ENCODE results near the gene GADL1. TPM values are rescaled to one million over a fixed set of nuclear protein-coding genes. Genes with fewer than 3 reads are reported as not detected.
A peak's percentile ranks its signal among the peaks of the same experiment; 100 is the strongest.

The GADL1 gene
- polyA plus RNA-seq, 4 donors = 0.09 TPM; not detected in 3

DNA sequence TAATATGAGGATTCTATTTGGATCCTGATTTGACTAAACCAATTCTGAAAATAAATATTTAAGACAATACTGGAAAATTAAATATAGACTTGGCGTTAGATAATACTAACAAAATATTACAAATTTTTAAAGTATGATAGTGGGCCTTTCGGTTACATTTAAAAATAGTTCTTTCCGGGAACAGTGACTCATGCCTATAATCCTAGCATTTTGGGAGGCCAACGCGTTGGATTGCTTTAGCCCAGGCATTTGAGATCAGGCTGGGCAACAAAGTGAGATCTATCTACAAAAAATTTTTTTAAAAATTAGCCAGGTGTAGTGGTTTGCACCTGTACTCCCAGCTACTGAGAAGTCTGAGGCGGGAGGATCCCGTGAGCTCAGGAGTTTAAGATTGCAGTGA lies 30.3 kb upstream of the GADL1 start:
- Histone ChIP-seq H3K27me3 (ENCODE audit: control insufficient read depth in 3 of 3, insufficient read depth in 3 of 3, low read length in 3 of 3) (no peaks in the 10 kb centered on the region), H3K4me3 (ENCODE audit: low read depth in 1 of 3, low read length in 3 of 3) (no peak overlapping the region), H3K36me3 (ENCODE audit: control insufficient read depth in 3 of 3, insufficient read depth in 2 of 3, low read depth in 1 of 3, low read length in 3 of 3) (no peaks in the 10 kb centered on the region), H3K4me1 (ENCODE audit: control insufficient read depth in 3 of 3, insufficient read depth in 2 of 3, low read depth in 1 of 3, low read length in 2 of 3) (no peaks in the 10 kb centered on the region), H3K27ac (ENCODE audit: low read depth in 1 of 3, low read length in 2 of 3) (peak overlapping the region in 1 of 3 donors; percentile 30), H3K9me3 (ENCODE audit: control insufficient read depth in 2 of 2, insufficient read depth in 1 of 2, low read depth in 1 of 2, low read length in 1 of 2) (peaks cover 0 to 9% of the 10 kb centered on the region in 2 donors)
- FAIRE-seq (no peak), DNase-seq (no peak)
- WGBS, 3 donors = 85 to 89% (median 88%) methylated on average over 7 of the region's 7 CpGs

DNA sequence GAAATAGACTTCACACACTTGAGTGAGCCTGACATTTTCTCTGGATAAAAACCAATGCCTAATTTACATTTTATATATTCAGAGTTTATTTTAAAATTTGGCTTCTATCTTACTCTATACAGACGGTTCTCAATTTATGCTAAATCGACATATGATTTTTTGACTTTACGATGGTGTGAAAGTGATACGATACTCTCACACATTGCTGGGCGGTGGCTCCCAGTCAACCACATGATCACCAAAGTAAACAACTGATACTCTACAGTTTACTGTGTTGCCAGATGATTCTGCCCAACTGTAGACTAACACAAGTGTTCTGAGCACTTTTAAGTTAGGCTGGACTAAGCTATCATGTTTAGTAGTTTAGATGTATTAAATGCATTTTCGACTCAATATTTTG lies 25.1 kb upstream of the GADL1 start:
- H3K4me1 ChIP-seq (ENCODE audit: control insufficient read depth in 3 of 3, insufficient read depth in 2 of 3, low read depth in 1 of 3, low read length in 2 of 3) = no peaks in the 10 kb centered on the region
- 80 to 83% (median 80%) methylated on average over 6 of the region's 6 CpGs for WGBS, 3 donors
- peaks cover 0 to 2% (median 0%) of the 10 kb centered on the region in 3 donors for H3K27me3 ChIP-seq (ENCODE audit: control insufficient read depth in 3 of 3, insufficient read depth in 3 of 3, low read length in 3 of 3)
- H3K9me3 ChIP-seq (ENCODE audit: control insufficient read depth in 2 of 2, insufficient read depth in 1 of 2, low read depth in 1 of 2, low read length in 1 of 2) = peaks cover 0 to 9% of the 10 kb centered on the region in 2 donors
- no peak overlapping the region for H3K27ac ChIP-seq (ENCODE audit: low read depth in 1 of 3, low read length in 2 of 3)
- FAIRE-seq (no peak), DNase-seq (no peak)
- no peaks in the 10 kb centered on the region for H3K36me3 ChIP-seq (ENCODE audit: control insufficient read depth in 3 of 3, insufficient read depth in 2 of 3, low read depth in 1 of 3, low read length in 3 of 3)
- H3K4me3 ChIP-seq (ENCODE audit: low read depth in 1 of 3, low read length in 3 of 3) = no peak overlapping the region

GRCh38 chr3:30918761-30919160 lies 24.3 kb upstream of the GADL1 start:
- Histone ChIP-seq H3K4me1 (ENCODE audit: control insufficient read depth in 3 of 3, insufficient read depth in 2 of 3, low read depth in 1 of 3, low read length in 2 of 3) (no peaks in the 10 kb centered on the region), H3K27me3 (ENCODE audit: control insufficient read depth in 3 of 3, insufficient read depth in 3 of 3, low read length in 3 of 3) (peaks cover 0 to 2% (median 0%) of the 10 kb centered on the region in 3 donors), H3K36me3 (ENCODE audit: control insufficient read depth in 3 of 3, insufficient read depth in 2 of 3, low read depth in 1 of 3, low read length in 3 of 3) (no peaks in the 10 kb centered on the region), H3K27ac (ENCODE audit: low read depth in 1 of 3, low read length in 2 of 3) (no peak overlapping the region), H3K9me3 (ENCODE audit: control insufficient read depth in 2 of 2, insufficient read depth in 1 of 2, low read depth in 1 of 2, low read length in 1 of 2) (peaks cover 0 to 9% of the 10 kb centered on the region in 2 donors), H3K4me3 (ENCODE audit: low read depth in 1 of 3, low read length in 3 of 3) (no peak overlapping the region)
- FAIRE-seq (no peak), DNase-seq (no peak)
- WGBS, 3 donors = 90 to 100% (median 93%) methylated on average over 1 of the region's 1 CpG

DNA sequence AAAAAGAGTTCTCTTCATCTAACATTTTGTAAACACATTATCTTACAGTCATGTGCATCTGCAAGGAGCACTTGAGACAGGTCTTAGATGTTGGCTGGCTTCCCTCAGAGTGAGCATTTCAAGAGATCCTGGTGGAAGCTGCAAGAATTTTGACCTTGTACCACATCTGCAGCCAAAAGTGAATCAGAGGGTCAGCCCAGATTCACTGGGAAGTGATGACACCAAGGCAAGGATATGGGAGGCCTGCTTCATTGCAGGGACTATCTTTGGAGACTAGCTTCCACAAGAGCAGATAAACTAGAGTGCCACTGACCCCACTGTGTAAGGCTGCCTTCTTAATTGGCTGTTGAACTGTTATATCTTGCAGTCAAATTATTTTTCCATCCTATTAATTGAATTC lies 21.3 kb upstream of the GADL1 start:
- Histone ChIP-seq H3K4me3 (ENCODE audit: low read depth in 1 of 3, low read length in 3 of 3) (no peak overlapping the region), H3K9me3 (ENCODE audit: control insufficient read depth in 2 of 2, insufficient read depth in 1 of 2, low read depth in 1 of 2, low read length in 1 of 2) (peaks cover 0 to 5% of the 10 kb centered on the region in 2 donors), H3K36me3 (ENCODE audit: control insufficient read depth in 3 of 3, insufficient read depth in 2 of 3, low read depth in 1 of 3, low read length in 3 of 3) (no peaks in the 10 kb centered on the region), H3K27ac (ENCODE audit: low read depth in 1 of 3, low read length in 2 of 3) (no peak overlapping the region), H3K4me1 (ENCODE audit: control insufficient read depth in 3 of 3, insufficient read depth in 2 of 3, low read depth in 1 of 3, low read length in 2 of 3) (no peaks in the 10 kb centered on the region), H3K27me3 (ENCODE audit: control insufficient read depth in 3 of 3, insufficient read depth in 3 of 3, low read length in 3 of 3) (peaks cover 0 to 4% (median 0%) of the 10 kb centered on the region in 3 donors)
- FAIRE-seq = no peak
- DNase-seq = no peak

DNA sequence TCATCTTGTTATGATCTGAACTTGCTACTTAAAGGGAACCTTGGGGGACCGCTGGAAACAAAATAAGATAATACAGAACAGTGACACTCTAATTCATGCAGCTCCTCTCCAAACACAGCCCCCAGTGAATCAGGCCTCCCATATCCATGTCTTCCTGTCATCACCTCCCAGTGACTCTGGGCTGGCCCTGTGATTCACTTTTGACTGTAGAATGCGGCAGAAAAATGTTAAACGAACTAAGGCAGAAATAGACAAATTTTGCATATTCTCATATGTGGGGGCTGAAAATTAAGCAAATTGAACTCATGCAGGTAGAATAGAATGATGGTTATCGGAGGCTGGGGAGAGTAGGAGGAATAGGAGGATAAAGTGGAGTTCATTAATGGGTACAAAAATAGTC lies 20.2 kb upstream of the GADL1 start:
- H3K27me3 ChIP-seq (ENCODE audit: control insufficient read depth in 3 of 3, insufficient read depth in 3 of 3, low read length in 3 of 3) = peaks cover 0 to 4% (median 0%) of the 10 kb centered on the region in 3 donors
- H3K9me3 ChIP-seq (ENCODE audit: control insufficient read depth in 2 of 2, insufficient read depth in 1 of 2, low read depth in 1 of 2, low read length in 1 of 2) = no peaks in the 10 kb centered on the region
- 82 to 92% (median 88%) methylated on average over 4 of the region's 4 CpGs for WGBS, 3 donors
- FAIRE-seq (no peak), DNase-seq (no peak)
- H3K4me1 ChIP-seq (ENCODE audit: control insufficient read depth in 3 of 3, insufficient read depth in 2 of 3, low read depth in 1 of 3, low read length in 2 of 3) = no peaks in the 10 kb centered on the region
- no peak overlapping the region for H3K4me3 ChIP-seq (ENCODE audit: low read depth in 1 of 3, low read length in 3 of 3)
- H3K36me3 ChIP-seq (ENCODE audit: control insufficient read depth in 3 of 3, insufficient read depth in 2 of 3, low read depth in 1 of 3, low read length in 3 of 3) = no peaks in the 10 kb centered on the region
- H3K27ac ChIP-seq (ENCODE audit: low read depth in 1 of 3, low read length in 2 of 3) = no peak overlapping the region

DNA sequence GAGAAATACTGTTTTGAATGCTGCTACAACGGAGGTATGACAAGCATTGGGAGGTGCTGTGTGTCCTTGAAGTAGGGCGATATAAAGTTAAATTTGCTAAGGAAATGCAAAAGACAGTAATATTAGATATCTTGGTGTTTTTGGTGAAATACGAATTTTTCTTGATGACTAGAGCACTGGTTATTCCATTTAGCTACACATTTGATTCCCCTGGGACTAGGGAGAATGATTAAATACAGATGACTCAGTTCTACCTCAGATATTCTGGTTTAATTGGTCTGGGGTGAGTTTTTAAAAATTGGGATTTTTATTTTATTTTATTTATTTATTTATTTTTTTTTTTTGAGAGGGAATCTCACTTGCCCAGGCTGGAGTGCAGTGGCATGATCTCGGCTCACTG lies 18.7 kb upstream of the GADL1 start:
- no peak overlapping the region for H3K27ac ChIP-seq (ENCODE audit: low read depth in 1 of 3, low read length in 2 of 3)
- FAIRE-seq (no peak), DNase-seq (no peak)
- H3K4me1 ChIP-seq (ENCODE audit: control insufficient read depth in 3 of 3, insufficient read depth in 2 of 3, low read depth in 1 of 3, low read length in 2 of 3) = no peaks in the 10 kb centered on the region
- H3K27me3 ChIP-seq (ENCODE audit: control insufficient read depth in 3 of 3, insufficient read depth in 3 of 3, low read length in 3 of 3) = peaks cover 0 to 4% (median 0%) of the 10 kb centered on the region in 3 donors
- H3K9me3 ChIP-seq (ENCODE audit: control insufficient read depth in 2 of 2, insufficient read depth in 1 of 2, low read depth in 1 of 2, low read length in 1 of 2) = no peaks in the 10 kb centered on the region
- no peaks in the 10 kb centered on the region for H3K36me3 ChIP-seq (ENCODE audit: control insufficient read depth in 3 of 3, insufficient read depth in 2 of 3, low read depth in 1 of 3, low read length in 3 of 3)
- 68 to 80% (median 68%) methylated on average over 4 of the region's 4 CpGs for WGBS, 3 donors
- no peak overlapping the region for H3K4me3 ChIP-seq (ENCODE audit: low read depth in 1 of 3, low read length in 3 of 3)

DNA sequence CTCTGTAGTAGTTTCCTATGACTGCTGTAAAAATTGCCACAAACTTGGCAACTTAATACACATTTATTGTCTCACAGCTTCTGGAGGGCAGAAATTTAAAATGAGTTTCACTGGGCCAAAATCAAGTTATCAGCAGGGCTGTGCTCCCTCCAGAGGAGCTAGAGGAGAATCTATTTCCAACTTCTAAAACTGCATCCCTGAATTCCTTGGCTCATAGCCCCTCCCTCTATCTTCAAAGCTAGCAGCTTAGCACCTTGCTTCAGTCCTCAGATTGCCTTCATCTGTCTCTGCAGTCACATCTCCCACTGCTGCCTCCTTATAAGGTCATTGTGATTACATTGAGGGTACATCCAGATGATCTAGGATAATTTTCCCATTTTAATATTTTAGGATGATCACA lies 17.8 kb upstream of the GADL1 start:
- H3K9me3 ChIP-seq (ENCODE audit: control insufficient read depth in 2 of 2, insufficient read depth in 1 of 2, low read depth in 1 of 2, low read length in 1 of 2) = no peaks in the 10 kb centered on the region
- no peaks in the 10 kb centered on the region for H3K36me3 ChIP-seq (ENCODE audit: control insufficient read depth in 3 of 3, insufficient read depth in 2 of 3, low read depth in 1 of 3, low read length in 3 of 3)
- DNase-seq (no peak), FAIRE-seq (no peak)
- no peak overlapping the region for H3K27ac ChIP-seq (ENCODE audit: low read depth in 1 of 3, low read length in 2 of 3)
- H3K27me3 ChIP-seq (ENCODE audit: control insufficient read depth in 3 of 3, insufficient read depth in 3 of 3, low read length in 3 of 3) = peaks cover 0 to 4% (median 0%) of the 10 kb centered on the region in 3 donors
- H3K4me3 ChIP-seq (ENCODE audit: low read depth in 1 of 3, low read length in 3 of 3) = no peak overlapping the region
- H3K4me1 ChIP-seq (ENCODE audit: control insufficient read depth in 3 of 3, insufficient read depth in 2 of 3, low read depth in 1 of 3, low read length in 2 of 3) = no peaks in the 10 kb centered on the region

GRCh38 chr3:30908456-30909037 lies 14.1 kb upstream of the GADL1 start:
- Histone ChIP-seq H3K4me3 (ENCODE audit: low read depth in 1 of 3, low read length in 3 of 3) (no peak overlapping the region), H3K27me3 (ENCODE audit: control insufficient read depth in 3 of 3, insufficient read depth in 3 of 3, low read length in 3 of 3) (peaks cover 0 to 3% (median 0%) of the 10 kb centered on the region in 3 donors), H3K36me3 (ENCODE audit: control insufficient read depth in 3 of 3, insufficient read depth in 2 of 3, low read depth in 1 of 3, low read length in 3 of 3) (no peaks in the 10 kb centered on the region), H3K4me1 (ENCODE audit: control insufficient read depth in 3 of 3, insufficient read depth in 2 of 3, low read depth in 1 of 3, low read length in 2 of 3) (no peaks in the 10 kb centered on the region), H3K9me3 (ENCODE audit: control insufficient read depth in 2 of 2, insufficient read depth in 1 of 2, low read depth in 1 of 2, low read length in 1 of 2) (no peaks in the 10 kb centered on the region), H3K27ac (ENCODE audit: low read depth in 1 of 3, low read length in 2 of 3) (no peak overlapping the region)
- DNase-seq (no peak), FAIRE-seq (no peak)
- WGBS, 3 donors = 52 to 60% (median 59%) methylated on average over 7 of the region's 7 CpGs

DNA sequence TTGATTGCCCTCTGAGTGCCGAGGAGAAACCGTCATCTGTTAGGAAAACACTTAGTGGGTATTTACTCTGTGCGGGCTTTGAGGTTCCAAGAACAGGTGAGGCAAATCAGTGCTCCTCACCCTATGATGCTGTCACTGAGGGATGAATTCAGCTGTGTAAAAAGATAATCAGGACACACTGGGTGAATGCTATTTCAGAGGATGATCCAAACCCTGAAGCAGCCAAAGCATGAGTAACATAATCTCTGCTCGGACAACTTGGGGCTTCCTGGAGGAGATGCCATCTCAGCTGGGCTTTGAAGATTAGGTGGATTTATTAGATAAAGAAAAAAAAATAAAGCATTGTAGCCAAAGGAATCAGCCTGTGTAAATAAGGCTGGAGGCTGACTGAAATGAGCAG lies 10.5 kb upstream of the GADL1 start:
- Histone ChIP-seq H3K27ac (ENCODE audit: low read depth in 1 of 3, low read length in 2 of 3) (no peak overlapping the region), H3K4me3 (ENCODE audit: low read depth in 1 of 3, low read length in 3 of 3) (no peak overlapping the region), H3K27me3 (ENCODE audit: control insufficient read depth in 3 of 3, insufficient read depth in 3 of 3, low read length in 3 of 3) (no peaks in the 10 kb centered on the region), H3K4me1 (ENCODE audit: control insufficient read depth in 3 of 3, insufficient read depth in 2 of 3, low read depth in 1 of 3, low read length in 2 of 3) (no peaks in the 10 kb centered on the region), H3K9me3 (ENCODE audit: control insufficient read depth in 2 of 2, insufficient read depth in 1 of 2, low read depth in 1 of 2, low read length in 1 of 2) (no peaks in the 10 kb centered on the region), H3K36me3 (ENCODE audit: control insufficient read depth in 3 of 3, insufficient read depth in 2 of 3, low read depth in 1 of 3, low read length in 3 of 3) (no peaks in the 10 kb centered on the region)
- no peak for FAIRE-seq
- no peak for DNase-seq
- 39 to 56% (median 54%) methylated on average over 4 of the region's 4 CpGs for WGBS, 3 donors
